ENCODE results near the gene TIGD7. TPM values are rescaled to one million over a fixed set of nuclear protein-coding genes. Genes with fewer than 3 reads are reported as not detected.

Gene TIGD7
- total RNA-seq, 2 donors from 2014 or later: 2.3 to 5.1 TPM

GRCh38 chr16:3346041-3346440 is 40.8 kb upstream of the TIGD7 start:
- TF ChIP-seq CTCF (IDR thresholded peaks at IDR 0.05): no peak
- H3K27me3 ChIP-seq (replicated peaks; ENCODE audit: insufficient read depth): no peaks in the 10 kb centered on the region

GRCh38 chr16:3328643-3329042 is 23.4 kb upstream of the TIGD7 start:
- no peaks in the 10 kb centered on the region for H3K36me3 ChIP-seq
- no peak overlapping the region for H3K27ac ChIP-seq
- no peak for ATAC-seq (ENCODE audit: insufficient number of reproducible peaks, low FRiP score, low read depth)
- H3K4me1 ChIP-seq (ENCODE audit: control insufficient read depth in 1 of 2, low read depth in 2 of 2): no peaks in the 10 kb centered on the region
- H3K27me3 ChIP-seq (replicated peaks; ENCODE audit: insufficient read depth): no peaks in the 10 kb centered on the region
- peaks cover 2% of the 10 kb centered on the region for H3K9me3 ChIP-seq
- DNase-seq (ENCODE audit: low spot score): no peak
- TF ChIP-seq CTCF (IDR thresholded peaks at IDR 0.05): no peak
- H3K4me3 ChIP-seq: no peak overlapping the region

More at GRCh38 chr16:3346041-3346440, 40.8 kb upstream of the TIGD7 start:
- H3K27ac ChIP-seq: no peak overlapping the region
- ATAC-seq (ENCODE audit: insufficient number of reproducible peaks, low FRiP score, low read depth): no peak
- no peak for DNase-seq (ENCODE audit: low spot score)
- no peak overlapping the region for H3K4me3 ChIP-seq
- no peaks in the 10 kb centered on the region for H3K36me3 ChIP-seq
- H3K9me3 ChIP-seq: no peaks in the 10 kb centered on the region
- no peaks in the 10 kb centered on the region for H3K4me1 ChIP-seq (ENCODE audit: control insufficient read depth in 1 of 2, low read depth in 2 of 2)

- Histone ChIP-seq H3K27ac (no peak overlapping the region), H3K27me3 (replicated peaks; ENCODE audit: insufficient read depth) (no peaks in the 10 kb centered on the region), H3K4me1 (ENCODE audit: control insufficient read depth in 1 of 2, low read depth in 2 of 2) (no peaks in the 10 kb centered on the region), H3K36me3 (no peaks in the 10 kb centered on the region), H3K9me3 (peaks cover 7% of the 10 kb centered on the region), H3K4me3 (no peak overlapping the region)
- TF ChIP-seq CTCF (IDR thresholded peaks at IDR 0.05): no peak
- DNase-seq (ENCODE audit: low spot score): no peak
- ATAC-seq (ENCODE audit: insufficient number of reproducible peaks, low FRiP score, low read depth): no peak
These were observed 22.9 kb upstream of the TIGD7 start for GRCh38 chr16:3328104-3328503.

GRCh38 chr16:3327514-3327913 is 22.3 kb upstream of the TIGD7 start:
- ATAC-seq (ENCODE audit: insufficient number of reproducible peaks, low FRiP score, low read depth) (no peak), DNase-seq (ENCODE audit: low spot score) (no peak)
- Histone ChIP-seq H3K4me3 (no peak overlapping the region), H3K4me1 (ENCODE audit: control insufficient read depth in 1 of 2, low read depth in 2 of 2) (no peaks in the 10 kb centered on the region), H3K27me3 (replicated peaks; ENCODE audit: insufficient read depth) (no peaks in the 10 kb centered on the region), H3K9me3 (peaks cover 13% of the 10 kb centered on the region), H3K27ac (no peak overlapping the region), H3K36me3 (no peaks in the 10 kb centered on the region)
- TF ChIP-seq CTCF (IDR thresholded peaks at IDR 0.05): no peak

- no peak for TF ChIP-seq CTCF (IDR thresholded peaks at IDR 0.05)
- H3K4me3 ChIP-seq: no peak overlapping the region
- H3K36me3 ChIP-seq: peaks cover 16% of the 10 kb centered on the region
These were observed 16.6 kb upstream of the TIGD7 start for GRCh38 chr16:3321816-3322215.

More at GRCh38 chr16:3321816-3322215, 16.6 kb upstream of the TIGD7 start:
- Histone ChIP-seq H3K27ac (no peak overlapping the region), H3K4me1 (ENCODE audit: control insufficient read depth in 1 of 2, low read depth in 2 of 2) (no peaks in the 10 kb centered on the region), H3K27me3 (replicated peaks; ENCODE audit: insufficient read depth) (no peaks in the 10 kb centered on the region), H3K9me3 (peaks cover 69% of the 10 kb centered on the region)
- no peak for ATAC-seq (ENCODE audit: insufficient number of reproducible peaks, low FRiP score, low read depth)
- DNase-seq (ENCODE audit: low spot score): no peak
